ENCODE results near the gene KCNA10.
A peak's percentile ranks its signal among the peaks of the same experiment; 100 is the strongest.

The KCNA10 gene

GRCh38 chr1:110547017-110547416 lies 28.0 kb upstream of the KCNA10 start:
- no peak overlapping the region for H3K4me3 ChIP-seq (ENCODE audit: low read depth, low read length)
- no peak for TF ChIP-seq CTCF (IDR thresholded peaks at IDR 0.05; ENCODE audit: control insufficient read depth, extremely low read depth, insufficient read depth)
- no peak for DNase-seq (ENCODE audit: low read depth)

- H3K4me3 ChIP-seq (ENCODE audit: low read depth, low read length): no peak overlapping the region
- DNase-seq (ENCODE audit: low read depth): no peak
- no peak for TF ChIP-seq CTCF (IDR thresholded peaks at IDR 0.05; ENCODE audit: control insufficient read depth, extremely low read depth, insufficient read depth)
Measured at GRCh38 chr1:110545492-110545891, 26.5 kb upstream of the KCNA10 start.

GRCh38 chr1:110544753-110545152 lies 25.8 kb upstream of the KCNA10 start:
- no peak for DNase-seq (ENCODE audit: low read depth)
- H3K4me3 ChIP-seq (ENCODE audit: low read depth, low read length): no peak overlapping the region
- no peak for TF ChIP-seq CTCF (IDR thresholded peaks at IDR 0.05; ENCODE audit: control insufficient read depth, extremely low read depth, insufficient read depth)

- DNase-seq (ENCODE audit: low read depth): peak; percentile 21
- H3K4me3 ChIP-seq (ENCODE audit: low read depth, low read length): no peak overlapping the region
- TF ChIP-seq CTCF (IDR thresholded peaks at IDR 0.05; ENCODE audit: control insufficient read depth, extremely low read depth, insufficient read depth): no peak
Measured at GRCh38 chr1:110542725-110543124, 23.8 kb upstream of the KCNA10 start.

- TF ChIP-seq CTCF (IDR thresholded peaks at IDR 0.05; ENCODE audit: control insufficient read depth, extremely low read depth, insufficient read depth): no peak
- no peak overlapping the region for H3K4me3 ChIP-seq (ENCODE audit: low read depth, low read length)
- DNase-seq (ENCODE audit: low read depth): no peak
Measured at GRCh38 chr1:110541906-110542395, 23.0 kb upstream of the KCNA10 start.

GRCh38 chr1:110540891-110541685 lies 22.1 kb upstream of the KCNA10 start:
- no peak overlapping the region for H3K4me3 ChIP-seq (ENCODE audit: low read depth, low read length)
- TF ChIP-seq CTCF (IDR thresholded peaks at IDR 0.05; ENCODE audit: control insufficient read depth, extremely low read depth, insufficient read depth): no peak
- no peak for DNase-seq (ENCODE audit: low read depth)

- no peak overlapping the region for H3K4me3 ChIP-seq (ENCODE audit: low read depth, low read length)
- TF ChIP-seq CTCF (IDR thresholded peaks at IDR 0.05; ENCODE audit: control insufficient read depth, extremely low read depth, insufficient read depth): no peak
- no peak for DNase-seq (ENCODE audit: low read depth)
Measured at GRCh38 chr1:110538921-110539320, 19.9 kb upstream of the KCNA10 start.

Data from LNCaP clone FGC (cell line).